ENCODE data around the gene ERN1.

DNA sequence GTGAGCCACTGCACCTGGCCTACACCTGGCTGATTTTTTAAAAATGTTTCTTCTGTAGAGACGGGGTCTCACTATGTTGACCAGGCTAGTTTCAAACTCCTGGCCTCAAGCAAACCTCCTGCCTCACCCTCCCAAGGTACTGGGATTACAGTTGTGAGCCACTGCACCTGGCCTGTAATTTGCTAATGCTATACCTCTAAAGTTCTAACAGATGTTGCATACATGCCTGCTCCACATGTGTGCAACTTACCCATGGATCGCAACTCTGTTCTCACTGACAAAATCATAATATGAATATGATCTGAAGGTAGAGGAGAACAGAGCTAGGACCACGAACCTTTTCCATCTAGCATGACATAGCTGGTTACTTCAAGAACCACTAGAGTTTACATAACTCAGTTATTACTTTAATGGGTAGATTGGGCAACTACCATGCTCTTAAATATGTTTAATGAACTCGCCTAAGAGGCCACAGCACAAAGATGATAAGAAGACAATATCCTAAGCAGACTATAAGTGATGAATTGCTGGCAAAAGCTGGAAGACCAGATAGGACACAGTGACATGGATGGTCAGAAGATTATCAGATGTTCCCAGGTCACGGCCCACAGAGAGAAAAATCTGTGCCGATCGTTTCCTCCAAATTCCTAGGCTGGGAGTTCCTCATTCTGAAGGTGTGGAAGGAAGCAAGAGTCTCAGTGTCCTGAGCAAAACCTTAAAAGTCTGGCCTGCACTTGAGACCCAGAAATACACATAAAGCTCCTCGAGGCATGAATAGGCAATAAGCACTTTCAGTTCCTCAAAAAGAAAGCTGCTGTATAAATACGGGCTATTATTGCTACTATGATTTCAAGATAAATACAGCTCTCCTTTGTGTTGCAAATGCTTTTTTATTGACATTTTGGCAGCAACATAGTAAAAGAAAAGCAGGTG lies 55.9 kb downstream of the ERN1 start:
- TF ChIP-seq, protein P1, sequence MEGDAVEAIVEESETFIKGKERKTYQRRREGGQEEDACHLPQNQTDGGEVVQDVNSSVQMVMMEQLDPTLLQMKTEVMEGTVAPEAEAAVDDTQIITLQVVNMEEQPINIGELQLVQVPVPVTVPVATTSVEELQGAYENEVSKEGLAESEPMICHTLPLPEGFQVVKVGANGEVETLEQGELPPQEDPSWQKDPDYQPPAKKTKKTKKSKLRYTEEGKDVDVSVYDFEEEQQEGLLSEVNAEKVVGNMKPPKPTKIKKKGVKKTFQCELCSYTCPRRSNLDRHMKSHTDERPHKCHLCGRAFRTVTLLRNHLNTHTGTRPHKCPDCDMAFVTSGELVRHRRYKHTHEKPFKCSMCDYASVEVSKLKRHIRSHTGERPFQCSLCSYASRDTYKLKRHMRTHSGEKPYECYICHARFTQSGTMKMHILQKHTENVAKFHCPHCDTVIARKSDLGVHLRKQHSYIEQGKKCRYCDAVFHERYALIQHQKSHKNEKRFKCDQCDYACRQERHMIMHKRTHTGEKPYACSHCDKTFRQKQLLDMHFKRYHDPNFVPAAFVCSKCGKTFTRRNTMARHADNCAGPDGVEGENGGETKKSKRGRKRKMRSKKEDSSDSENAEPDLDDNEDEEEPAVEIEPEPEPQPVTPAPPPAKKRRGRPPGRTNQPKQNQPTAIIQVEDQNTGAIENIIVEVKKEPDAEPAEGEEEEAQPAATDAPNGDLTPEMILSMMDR (IDR thresholded peaks at IDR 0.05): no peak
- TF ChIP-seq POLR2A (IDR thresholded peaks at IDR 0.05): no peak

Measured in body of pancreas (tissue), 4 donors.